ENCODE measurements around the gene COL28A1. TPM values are rescaled to one million over a fixed set of nuclear protein-coding genes. Genes with fewer than 3 reads are reported as not detected.
A peak's percentile ranks its signal among the peaks of the same experiment; 100 is the strongest.

COL28A1 gene
- total RNA-seq, 1 donor from 2014 or later, result 0.60 TPM

- Histone ChIP-seq H2AFZ (replicated peaks) (peak overlapping the region; percentile 39), H3K9me3 (ENCODE audit: low read depth) (no peaks in the 10 kb centered on the region), H4K20me1 (ENCODE audit: low read depth) (no peaks in the 10 kb centered on the region), H3K27ac (no peak overlapping the region), H3F3A (ENCODE audit: low read depth) (no peaks in the 10 kb centered on the region), H3K4me2 (no peak overlapping the region), H3K4me3 (no peak overlapping the region), H3K79me2 (ENCODE audit: low read depth) (no peaks in the 10 kb centered on the region), H3K27me3 (no peaks in the 10 kb centered on the region), H3K9ac (no peak overlapping the region), H3K36me3 (no peaks in the 10 kb centered on the region), H3K4me1 (peaks cover 6% of the 10 kb centered on the region)
- peaks cover 6% of the 10 kb centered on the region for H3K4me1 Mint-ChIP-seq
- H3K27me3 Mint-ChIP-seq (ENCODE audit: insufficient read depth, low read depth), result no peaks in the 10 kb centered on the region
- no peak overlapping the region for H3K4me3 Mint-ChIP-seq
- TF ChIP-seq EZH2phosphoT487 (IDR thresholded peaks at IDR 0.05) (no peak), EZH2 (IDR thresholded peaks at IDR 0.05) (no peak), CTCF (IDR thresholded peaks at IDR 0.05) (no peak)
- H3K36me3 Mint-ChIP-seq, result no peaks in the 10 kb centered on the region
- H3K9me3 Mint-ChIP-seq, result no peaks in the 10 kb centered on the region
- DNase-seq (ENCODE audit: low spot score), result no peak
- H3K27ac Mint-ChIP-seq, result no peak overlapping the region
Observed at GRCh38 chr7:7491044-7491443, 44.6 kb downstream of the COL28A1 start.

GRCh38 chr7:7490003-7490402, 45.7 kb downstream of the COL28A1 start:
- Histone ChIP-seq H3K9ac (no peak overlapping the region), H3K4me1 (peaks cover 6% of the 10 kb centered on the region), H3K27ac (no peak overlapping the region), H3K27me3 (no peaks in the 10 kb centered on the region), H4K20me1 (ENCODE audit: low read depth) (no peaks in the 10 kb centered on the region), H3K36me3 (no peaks in the 10 kb centered on the region), H3K9me3 (ENCODE audit: low read depth) (no peaks in the 10 kb centered on the region), H3K4me2 (no peak overlapping the region), H2AFZ (replicated peaks) (no peak overlapping the region), H3K4me3 (no peak overlapping the region), H3K79me2 (ENCODE audit: low read depth) (no peaks in the 10 kb centered on the region), H3F3A (ENCODE audit: low read depth) (no peaks in the 10 kb centered on the region)
- no peak for DNase-seq (ENCODE audit: low spot score)
- TF ChIP-seq CTCF (IDR thresholded peaks at IDR 0.05), result no peak
- no peak for TF ChIP-seq EZH2phosphoT487 (IDR thresholded peaks at IDR 0.05)
- no peak for TF ChIP-seq EZH2 (IDR thresholded peaks at IDR 0.05)
- Mint-ChIP-seq H3K27me3 (ENCODE audit: insufficient read depth, low read depth) (no peaks in the 10 kb centered on the region), H3K4me3 (no peak overlapping the region), H3K27ac (no peak overlapping the region), H3K4me1 (peaks cover 6% of the 10 kb centered on the region), H3K9me3 (no peaks in the 10 kb centered on the region), H3K36me3 (no peaks in the 10 kb centered on the region)

- H3K4me1 Mint-ChIP-seq, result peaks cover 6% of the 10 kb centered on the region
- H3K9me3 Mint-ChIP-seq, result no peaks in the 10 kb centered on the region
- no peak overlapping the region for H3K4me3 Mint-ChIP-seq
Observed at GRCh38 chr7:7489546-7489945, 46.1 kb downstream of the COL28A1 start.

More at GRCh38 chr7:7489546-7489945, 46.1 kb downstream of the COL28A1 start:
- Mint-ChIP-seq H3K27ac (no peak overlapping the region), H3K36me3 (no peaks in the 10 kb centered on the region), H3K27me3 (ENCODE audit: insufficient read depth, low read depth) (no peaks in the 10 kb centered on the region)
- TF ChIP-seq EZH2 (IDR thresholded peaks at IDR 0.05) (no peak), CTCF (IDR thresholded peaks at IDR 0.05) (no peak), EZH2phosphoT487 (IDR thresholded peaks at IDR 0.05) (no peak)
- Histone ChIP-seq H2AFZ (replicated peaks) (no peak overlapping the region), H3K36me3 (no peaks in the 10 kb centered on the region), H3K9me3 (ENCODE audit: low read depth) (no peaks in the 10 kb centered on the region), H4K20me1 (ENCODE audit: low read depth) (no peaks in the 10 kb centered on the region), H3K27ac (no peak overlapping the region), H3K9ac (no peak overlapping the region), H3F3A (ENCODE audit: low read depth) (no peaks in the 10 kb centered on the region), H3K79me2 (ENCODE audit: low read depth) (no peaks in the 10 kb centered on the region), H3K4me2 (no peak overlapping the region), H3K4me1 (peaks cover 6% of the 10 kb centered on the region), H3K4me3 (no peak overlapping the region), H3K27me3 (no peaks in the 10 kb centered on the region)
- DNase-seq (ENCODE audit: low spot score), result no peak

Measured in neural progenitor cell (in vitro differentiated cells).